Chondrocyte (in vitro differentiated cells): ENCODE measurements around the gene ARHGEF26. TPM values are rescaled to one million over a fixed set of nuclear protein-coding genes. Genes with fewer than 3 reads are reported as not detected.

Source experiments
- DNase-seq: peaks from one replicate; pipeline ENCODE4 v3.0.0; 2021; ENCODE audit warnings: mixed read lengths, low spot score
- H3K27ac Mint-ChIP-seq: one replicate; pipeline ENCODE4 v1.8.0; 2021; ENCODE audit warnings: mild to moderate bottlenecking, moderate library complexity, mixed read lengths; ENCODE audit not compliant: unreplicated experiment
- H3K27me3 Mint-ChIP-seq: 2 replicates; pipeline ENCODE4 v1.8.0; 2021; ENCODE audit warnings: low read depth, mixed read lengths
- H3K36me3 Mint-ChIP-seq: 2 replicates; pipeline ENCODE4 v1.8.0; 2021; ENCODE audit warnings: low read depth, mixed read lengths
- H3K4me1 Mint-ChIP-seq: 2 replicates; pipeline ENCODE4 v1.8.0; 2021; ENCODE audit warnings: low read depth, mild to moderate bottlenecking, mixed read lengths
- H3K4me3 Mint-ChIP-seq: one replicate; pipeline ENCODE4 v1.8.0; 2021; ENCODE audit warnings: mild to moderate bottlenecking, moderate library complexity, mixed read lengths; ENCODE audit not compliant: unreplicated experiment
- H3K9me3 Mint-ChIP-seq: 2 replicates; pipeline ENCODE4 v1.8.0; 2021; ENCODE audit warnings: low read depth, mixed read lengths
- total RNA-seq: library from RNA; stranded (reverse); gene quantifications from 3 replicates; pipeline ENCODE4 v1.2.1, GENCODE V29; 2021
- TF ChIP-seq, protein P1 (sequence below): fragments of 200-600 bp; sonication (generic); IDR thresholded peaks from 2 replicates; pipeline ENCODE4 v1.5.0; 2021; ENCODE audit warnings: antibody characterized with exemption, mild to moderate bottlenecking, moderate library complexity

ARHGEF26 gene
- total RNA-seq, 1 donor from 2014 or later = 3.5 TPM

DNA sequence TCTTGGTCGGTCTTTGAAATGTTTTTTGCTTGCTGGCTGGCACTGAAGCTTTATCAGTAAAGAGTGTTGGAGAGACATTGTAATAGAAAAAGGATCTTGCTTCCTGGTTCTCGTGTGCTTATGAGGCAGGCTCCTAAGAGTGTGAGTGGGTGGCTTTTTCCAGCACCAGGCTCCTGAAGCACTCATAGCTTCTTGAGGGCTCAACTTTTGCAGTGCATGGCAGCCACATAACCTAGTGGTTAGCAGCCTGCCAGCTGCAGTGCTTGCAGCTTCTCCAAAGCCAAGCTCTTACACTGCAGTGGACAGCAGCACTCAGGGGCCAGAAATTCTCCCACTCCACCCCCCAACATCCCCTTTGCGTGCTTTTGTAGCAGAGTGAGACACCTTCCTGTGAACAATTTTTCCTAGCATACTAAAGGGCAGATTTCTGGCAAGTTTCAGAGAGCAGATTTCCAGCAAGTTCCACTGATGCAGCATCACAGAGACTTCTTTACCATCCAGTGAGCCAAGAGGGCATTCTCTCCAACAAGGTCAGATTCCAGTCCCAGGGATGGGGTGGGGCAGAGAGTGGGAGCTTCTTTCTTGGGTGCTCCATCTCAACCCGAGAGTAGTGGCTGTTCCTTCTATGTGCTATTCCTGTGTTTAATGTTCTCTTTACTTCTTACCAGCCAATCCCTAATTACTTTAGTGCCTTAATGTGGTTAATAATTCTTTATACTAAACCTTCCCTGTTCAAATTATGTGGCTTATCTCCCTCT lies 15.8 kb upstream of the ARHGEF26 start:
- no peaks in the 10 kb centered on the region for H3K27me3 Mint-ChIP-seq
- TF ChIP-seq, protein P1, sequence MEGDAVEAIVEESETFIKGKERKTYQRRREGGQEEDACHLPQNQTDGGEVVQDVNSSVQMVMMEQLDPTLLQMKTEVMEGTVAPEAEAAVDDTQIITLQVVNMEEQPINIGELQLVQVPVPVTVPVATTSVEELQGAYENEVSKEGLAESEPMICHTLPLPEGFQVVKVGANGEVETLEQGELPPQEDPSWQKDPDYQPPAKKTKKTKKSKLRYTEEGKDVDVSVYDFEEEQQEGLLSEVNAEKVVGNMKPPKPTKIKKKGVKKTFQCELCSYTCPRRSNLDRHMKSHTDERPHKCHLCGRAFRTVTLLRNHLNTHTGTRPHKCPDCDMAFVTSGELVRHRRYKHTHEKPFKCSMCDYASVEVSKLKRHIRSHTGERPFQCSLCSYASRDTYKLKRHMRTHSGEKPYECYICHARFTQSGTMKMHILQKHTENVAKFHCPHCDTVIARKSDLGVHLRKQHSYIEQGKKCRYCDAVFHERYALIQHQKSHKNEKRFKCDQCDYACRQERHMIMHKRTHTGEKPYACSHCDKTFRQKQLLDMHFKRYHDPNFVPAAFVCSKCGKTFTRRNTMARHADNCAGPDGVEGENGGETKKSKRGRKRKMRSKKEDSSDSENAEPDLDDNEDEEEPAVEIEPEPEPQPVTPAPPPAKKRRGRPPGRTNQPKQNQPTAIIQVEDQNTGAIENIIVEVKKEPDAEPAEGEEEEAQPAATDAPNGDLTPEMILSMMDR = no peak
- H3K4me3 Mint-ChIP-seq = no peak overlapping the region
- no peaks in the 10 kb centered on the region for H3K36me3 Mint-ChIP-seq
- no peaks in the 10 kb centered on the region for H3K9me3 Mint-ChIP-seq
- no peak overlapping the region for H3K27ac Mint-ChIP-seq
- DNase-seq = no peak
- no peaks in the 10 kb centered on the region for H3K4me1 Mint-ChIP-seq

DNA sequence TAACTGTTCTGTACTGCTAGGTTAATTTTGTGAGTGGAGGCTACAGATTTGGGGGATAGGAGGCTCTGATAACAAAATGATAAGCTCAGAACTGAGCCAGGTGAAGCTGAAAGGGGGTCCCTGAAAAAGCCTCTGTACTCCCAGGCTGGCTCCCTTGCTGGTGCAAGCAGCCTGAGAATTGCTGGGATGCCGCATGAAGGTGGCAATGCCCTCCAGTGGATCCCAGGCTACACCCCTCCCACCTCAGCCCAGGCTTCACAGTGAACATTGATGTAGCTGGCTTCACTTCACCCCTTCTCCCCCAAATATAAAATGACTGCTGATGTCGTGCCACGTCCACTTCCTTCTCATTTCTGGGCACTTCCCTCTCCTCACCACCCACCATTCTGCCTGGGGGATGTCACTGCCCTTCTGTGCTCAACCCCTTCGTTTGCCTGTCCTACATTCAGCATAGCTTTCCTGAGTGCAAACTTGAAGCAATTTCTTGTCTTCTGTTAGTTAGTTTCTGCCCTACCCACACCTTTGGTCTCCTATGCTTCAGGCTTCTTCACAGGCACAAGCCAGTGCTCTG lies 9.7 kb upstream of the ARHGEF26 start:
- Mint-ChIP-seq H3K27ac (no peak overlapping the region), H3K4me1 (no peaks in the 10 kb centered on the region), H3K27me3 (peaks cover 7% of the 10 kb centered on the region), H3K4me3 (no peak overlapping the region), H3K9me3 (no peaks in the 10 kb centered on the region), H3K36me3 (no peaks in the 10 kb centered on the region)
- TF ChIP-seq, protein P1 = no peak
- no peak for DNase-seq

DNA sequence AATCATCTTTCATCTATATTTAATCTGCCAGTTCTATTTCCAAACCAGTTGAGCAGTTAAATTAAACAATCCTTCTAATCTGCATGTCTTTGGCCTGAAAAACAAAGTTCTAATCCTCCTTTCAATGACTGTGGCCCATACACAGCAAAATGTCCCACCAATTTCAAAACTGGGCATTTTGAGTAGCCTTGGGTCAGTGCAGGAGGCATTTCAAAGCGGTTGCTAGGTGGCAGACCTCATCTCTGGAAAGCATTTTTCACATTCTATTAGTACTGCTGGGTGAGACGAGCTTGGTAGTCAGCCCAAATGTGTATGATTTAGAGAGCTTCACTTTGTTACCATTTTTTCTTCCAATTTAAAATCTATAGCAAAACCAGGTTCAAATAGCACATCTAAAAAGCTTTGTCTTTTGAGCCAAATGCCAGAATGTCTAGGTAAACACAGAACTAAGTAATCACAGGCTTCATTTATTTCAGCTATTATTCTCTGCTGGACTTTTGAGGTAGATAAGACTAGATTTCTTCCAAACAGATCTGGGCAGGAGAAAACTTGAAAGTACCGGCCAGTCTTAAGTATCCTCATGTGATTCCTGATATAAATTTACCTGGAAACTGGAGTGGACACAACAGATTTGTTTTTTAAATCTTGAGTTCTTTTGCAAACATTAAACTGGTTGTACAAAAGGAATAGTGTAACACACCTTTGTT lies 8.9 kb upstream of the ARHGEF26 start:
- no peaks in the 10 kb centered on the region for H3K9me3 Mint-ChIP-seq
- TF ChIP-seq, protein P1 = no peak
- DNase-seq = no peak
- no peak overlapping the region for H3K27ac Mint-ChIP-seq
- H3K4me3 Mint-ChIP-seq = no peak overlapping the region
- H3K4me1 Mint-ChIP-seq = no peaks in the 10 kb centered on the region
- no peaks in the 10 kb centered on the region for H3K36me3 Mint-ChIP-seq
- H3K27me3 Mint-ChIP-seq = peaks cover 10% of the 10 kb centered on the region

DNA sequence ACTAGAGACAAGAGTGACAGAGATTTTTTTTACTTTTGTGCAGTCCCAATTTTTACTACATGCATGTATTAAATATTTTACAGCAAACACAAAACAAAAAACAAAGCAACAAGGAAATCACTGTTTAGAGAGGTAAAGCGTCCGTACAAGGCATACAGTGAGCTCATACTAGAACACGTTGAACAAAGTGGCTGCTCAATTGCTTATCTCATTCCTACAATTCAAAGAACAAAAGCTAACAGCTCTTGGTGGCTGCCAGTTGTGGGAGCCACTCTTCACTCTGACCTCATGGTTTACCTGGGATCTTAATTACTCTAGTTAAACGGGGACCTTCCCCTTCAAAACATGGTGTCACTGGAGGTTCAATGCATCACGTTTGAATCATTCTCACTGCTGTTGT lies 7.6 kb upstream of the ARHGEF26 start:
- Mint-ChIP-seq H3K4me1 (no peaks in the 10 kb centered on the region), H3K36me3 (no peaks in the 10 kb centered on the region), H3K9me3 (no peaks in the 10 kb centered on the region), H3K27me3 (peaks cover 10% of the 10 kb centered on the region), H3K4me3 (no peak overlapping the region), H3K27ac (no peak overlapping the region)
- DNase-seq = no peak
- TF ChIP-seq, protein P1 = no peak

DNA sequence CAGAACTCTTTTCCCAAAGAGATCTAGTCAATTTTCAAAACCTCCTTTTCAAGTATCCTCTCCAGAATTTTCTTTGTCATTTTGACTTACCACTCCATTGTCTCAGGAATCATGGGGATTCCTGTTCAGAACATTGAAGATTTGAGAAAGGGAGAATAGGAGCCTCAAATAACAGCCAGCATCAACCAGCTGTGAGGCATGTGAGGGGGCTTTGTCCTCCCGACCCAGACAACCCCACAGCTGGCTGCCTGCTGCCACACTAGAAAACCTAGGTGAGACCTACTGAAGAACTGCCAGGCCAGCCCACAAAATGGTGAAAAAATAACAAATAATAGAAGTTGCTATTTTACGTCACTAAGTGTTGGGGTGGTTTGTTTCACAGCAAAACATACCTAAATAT lies 5.9 kb upstream of the ARHGEF26 start:
- Mint-ChIP-seq H3K4me3 (no peak overlapping the region), H3K27me3 (peaks cover 10% of the 10 kb centered on the region), H3K9me3 (no peaks in the 10 kb centered on the region), H3K4me1 (peaks cover under 1% of the 10 kb centered on the region), H3K36me3 (no peaks in the 10 kb centered on the region), H3K27ac (no peak overlapping the region)
- TF ChIP-seq, protein P1 = no peak
- no peak for DNase-seq
